Adipocyte (in vitro differentiated cells): ENCODE data around the gene CCSAP.
A peak's percentile ranks its signal among the peaks of the same experiment; 100 is the strongest.
"Not testable (repeated sequence)": the region's sequence is repeated elsewhere in the genome, so short reads cannot be mapped to it uniquely, and the experiment has no call there.

Source experiments
- DNase-seq: peaks from one replicate; pipeline ENCODE4 v3.0.0-alpha.2; 2015; ENCODE audit warnings: low read depth
- H3K27me3 ChIP-seq: replicated peaks from 2 replicates; pipeline ENCODE4 v1.7.0; 2013; ENCODE audit warnings: mild to moderate bottlenecking, low read length, moderate library complexity; ENCODE audit not compliant: control insufficient read depth, insufficient read depth
- H3K36me3 ChIP-seq: 2 replicates; pipeline ENCODE4 v1.7.0; 2013; ENCODE audit warnings: low read length, mild to moderate bottlenecking, moderate library complexity; ENCODE audit not compliant: control insufficient read depth, insufficient read depth, severe bottlenecking
- H3K4me1 ChIP-seq: 2 replicates; pipeline ENCODE4 v1.7.0; 2013; ENCODE audit warnings: mild to moderate bottlenecking, low read length, moderate library complexity; ENCODE audit not compliant: control insufficient read depth, insufficient read depth
- H3K4me3 ChIP-seq: 2 replicates; pipeline ENCODE4 v1.7.0; 2013; ENCODE audit warnings: mild to moderate bottlenecking, low read length, moderate library complexity
- H3K9ac ChIP-seq: 2 replicates; pipeline ENCODE4 v1.7.0; 2013; ENCODE audit warnings: mild to moderate bottlenecking, low read length, moderate library complexity
- H3K9me3 ChIP-seq: 2 replicates; pipeline ENCODE4 v1.7.0; 2013; ENCODE audit warnings: mild to moderate bottlenecking, low read length, moderate library complexity; ENCODE audit not compliant: control insufficient read depth

The CCSAP gene

GRCh38 chr1:229300099-229300757 is 42.6 kb downstream of the CCSAP start:
- peaks cover 10% of the 10 kb centered on the region for H3K4me1 ChIP-seq
- no peak overlapping the region for H3K4me3 ChIP-seq
- DNase-seq = no peak
- H3K36me3 ChIP-seq = peaks cover 63% of the 10 kb centered on the region
- H3K9ac ChIP-seq = no peak overlapping the region
- no peaks in the 10 kb centered on the region for H3K9me3 ChIP-seq
- H3K27me3 ChIP-seq = no peaks in the 10 kb centered on the region

GRCh38 chr1:229298887-229299503 is 43.9 kb downstream of the CCSAP start:
- Histone ChIP-seq H3K36me3 (peaks cover 54% of the 10 kb centered on the region), H3K9me3 (no peaks in the 10 kb centered on the region), H3K27me3 (no peaks in the 10 kb centered on the region), H3K9ac (no peak overlapping the region), H3K4me3 (no peak overlapping the region), H3K4me1 (peaks cover 10% of the 10 kb centered on the region)
- DNase-seq = no peak

- no peak for DNase-seq
- peaks cover 48% of the 10 kb centered on the region for H3K36me3 ChIP-seq
- H3K27me3 ChIP-seq = no peaks in the 10 kb centered on the region
- no peaks in the 10 kb centered on the region for H3K9me3 ChIP-seq
- H3K4me1 ChIP-seq = peaks cover 10% of the 10 kb centered on the region
- H3K4me3 ChIP-seq = no peak overlapping the region
- no peak overlapping the region for H3K9ac ChIP-seq
Observed at GRCh38 chr1:229298420-229298819, 44.4 kb downstream of the CCSAP start.

GRCh38 chr1:229297746-229298145 is 45.1 kb downstream of the CCSAP start:
- no peaks in the 10 kb centered on the region for H3K27me3 ChIP-seq
- H3K4me3 ChIP-seq = no peak overlapping the region
- H3K9ac ChIP-seq = no peak overlapping the region
- H3K36me3 ChIP-seq = peaks cover 43% of the 10 kb centered on the region
- DNase-seq = no peak
- H3K9me3 ChIP-seq = no peaks in the 10 kb centered on the region
- H3K4me1 ChIP-seq = peaks cover 10% of the 10 kb centered on the region

- Histone ChIP-seq H3K4me3 (no peak overlapping the region), H3K36me3 (peaks cover 36% of the 10 kb centered on the region)
- DNase-seq = peak; percentile 60
Observed at GRCh38 chr1:229296541-229296941, 46.3 kb downstream of the CCSAP start.

GRCh38 chr1:229295745-229296144 is 47.1 kb downstream of the CCSAP start:
- no peaks in the 10 kb centered on the region for H3K9me3 ChIP-seq
- no peak for DNase-seq

More at GRCh38 chr1:229296541-229296941, 46.3 kb downstream of the CCSAP start:
- H3K9me3 ChIP-seq = no peaks in the 10 kb centered on the region
- no peak overlapping the region for H3K9ac ChIP-seq
- peaks cover 10% of the 10 kb centered on the region for H3K4me1 ChIP-seq
- no peaks in the 10 kb centered on the region for H3K27me3 ChIP-seq

GRCh38 chr1:229293528-229294204 is 49.2 kb downstream of the CCSAP start:
- Histone ChIP-seq H3K9ac (no peak overlapping the region), H3K36me3 (peaks cover 25% of the 10 kb centered on the region), H3K4me1 (peaks cover 10% of the 10 kb centered on the region), H3K27me3 (no peaks in the 10 kb centered on the region), H3K9me3 (no peaks in the 10 kb centered on the region), H3K4me3 (no peak overlapping the region)
- DNase-seq = no peak

More at GRCh38 chr1:229295745-229296144, 47.1 kb downstream of the CCSAP start:
- Histone ChIP-seq H3K27me3 (no peaks in the 10 kb centered on the region), H3K36me3 (peaks cover 35% of the 10 kb centered on the region), H3K9ac (no peak overlapping the region), H3K4me3 (no peak overlapping the region), H3K4me1 (peaks cover 10% of the 10 kb centered on the region)

- H3K9me3 ChIP-seq, H3K27me3 ChIP-seq, H3K4me3 ChIP-seq, DNase-seq, H3K9ac ChIP-seq: not testable (repeated sequence)
- peaks cover 13% of the 10 kb centered on the region for H3K4me1 ChIP-seq
- peaks cover 14% of the 10 kb centered on the region for H3K36me3 ChIP-seq
Observed at GRCh38 chr1:229291686-229292085, 51.2 kb downstream of the CCSAP start.

- no peak for DNase-seq
- peaks cover 14% of the 10 kb centered on the region for H3K4me1 ChIP-seq
- H3K9me3 ChIP-seq = no peaks in the 10 kb centered on the region
- peaks cover 14% of the 10 kb centered on the region for H3K36me3 ChIP-seq
- no peaks in the 10 kb centered on the region for H3K27me3 ChIP-seq
- no peak overlapping the region for H3K9ac ChIP-seq
- H3K4me3 ChIP-seq = no peak overlapping the region
Observed at GRCh38 chr1:229288516-229288915, 54.3 kb downstream of the CCSAP start.

GRCh38 chr1:229287267-229287666 is 55.6 kb downstream of the CCSAP start:
- Histone ChIP-seq H3K9ac (no peak overlapping the region), H3K4me1 (peaks cover 21% of the 10 kb centered on the region), H3K27me3 (no peaks in the 10 kb centered on the region), H3K9me3 (no peaks in the 10 kb centered on the region), H3K4me3 (no peak overlapping the region), H3K36me3 (peaks cover 14% of the 10 kb centered on the region)
- DNase-seq = no peak

GRCh38 chr1:229286099-229286766 is 56.6 kb downstream of the CCSAP start:
- H3K9ac ChIP-seq = no peak overlapping the region
- H3K4me1 ChIP-seq = peaks cover 21% of the 10 kb centered on the region
- peaks cover 14% of the 10 kb centered on the region for H3K36me3 ChIP-seq
- DNase-seq = no peak
- no peaks in the 10 kb centered on the region for H3K9me3 ChIP-seq
- H3K27me3 ChIP-seq = no peaks in the 10 kb centered on the region
- no peak overlapping the region for H3K4me3 ChIP-seq
